Subcutaneous abdominal adipose tissue (tissue), 5 donors: ENCODE data around the gene SLC44A4.
A peak's percentile ranks its signal among the peaks of the same experiment; 100 is the strongest.
"Not testable (repeated sequence)": the region's sequence is repeated elsewhere in the genome, so short reads cannot be mapped to it uniquely, and the experiment has no call there.

Experiments used
- H3K27ac ChIP-seq: one replicate; pipeline ENCODE4 v1.7.0; 2013; ENCODE audit warnings: low read depth, mild to moderate bottlenecking, inconsistent platforms, low read length, moderate library complexity
- H3K27me3 ChIP-seq, 5 donors: one replicate each; pipeline ENCODE4 v1.7.0; 2013; ENCODE audit warnings: low read length in 5 of 5, inconsistent platforms in 1 of 5; ENCODE audit not compliant: control insufficient read depth in 5 of 5, insufficient read depth in 4 of 5
- H3K36me3 ChIP-seq, 5 donors: one replicate each; pipeline ENCODE4 v1.7.0; 2013; ENCODE audit warnings: low read length in 5 of 5; ENCODE audit not compliant: control insufficient read depth in 5 of 5, insufficient read depth in 5 of 5
- H3K4me1 ChIP-seq, 5 donors: one replicate each; pipeline ENCODE4 v1.7.0; 2013; ENCODE audit warnings: low read length in 5 of 5, mild to moderate bottlenecking in 3 of 5, moderate library complexity in 1 of 5; ENCODE audit not compliant: control insufficient read depth in 5 of 5, insufficient read depth in 5 of 5
- H3K4me3 ChIP-seq, 5 donors: one replicate each; pipeline ENCODE4 v1.7.0; 2013; ENCODE audit warnings: low read length in 5 of 5, low read depth in 1 of 5
- H3K9ac ChIP-seq, 5 donors: one replicate each; pipeline ENCODE4 v1.7.0; 2013; ENCODE audit warnings: low read length in 5 of 5, mild to moderate bottlenecking in 4 of 5, moderate library complexity in 3 of 5
- H3K9me3 ChIP-seq, 5 donors: one replicate each; pipeline ENCODE4 v1.7.0; 2013; ENCODE audit warnings: low read length in 5 of 5; ENCODE audit not compliant: control insufficient read depth in 5 of 5
- donor health status: healthy.
- donor health status: healthy.
- donor health status: healthy.
- donor health status: healthy.
- donor health status: healthy.

The SLC44A4 gene

GRCh38 chr6:31831350-31832215 is 47.2 kb downstream of the SLC44A4 start:
- H3K9me3 ChIP-seq, result no peaks in the 10 kb centered on the region
- H3K9ac ChIP-seq, result peak overlapping the region in 2 of 5 donors; percentile 59 to 67
- peak overlapping the region; percentile 65 for H3K27ac ChIP-seq
- peaks cover 0 to 6% (median 0%) of the 10 kb centered on the region in 5 donors for H3K27me3 ChIP-seq
- H3K36me3 ChIP-seq, result no peaks in the 10 kb centered on the region
- peaks cover 20 to 53% (median 36%) of the 10 kb centered on the region in 5 donors for H3K4me1 ChIP-seq
- H3K4me3 ChIP-seq, result peak overlapping the region; percentile 68 to 89 (median 83)

- peaks cover 19 to 51% (median 34%) of the 10 kb centered on the region in 5 donors for H3K4me1 ChIP-seq
- peak overlapping the region in 3 of 5 donors; percentile 59 to 69 (median 67) for H3K9ac ChIP-seq
- peak overlapping the region; percentile 68 to 89 (median 83) for H3K4me3 ChIP-seq
- no peaks in the 10 kb centered on the region for H3K36me3 ChIP-seq
- H3K27me3 ChIP-seq, result peaks cover 0 to 6% (median 0%) of the 10 kb centered on the region in 5 donors
- H3K9me3 ChIP-seq, result no peaks in the 10 kb centered on the region
- H3K27ac ChIP-seq, result peak overlapping the region; percentile 65
These were observed 47.9 kb downstream of the SLC44A4 start for GRCh38 chr6:31830886-31831335.

GRCh38 chr6:31829633-31830283 is 49.0 kb downstream of the SLC44A4 start:
- Histone ChIP-seq H3K9me3 (no peaks in the 10 kb centered on the region), H3K27me3 (peaks cover 0 to 6% (median 0%) of the 10 kb centered on the region in 5 donors), H3K36me3 (no peaks in the 10 kb centered on the region), H3K27ac (peak overlapping the region; percentile 85), H3K9ac (peak overlapping the region; percentile 10 to 79 (median 66)), H3K4me1 (peaks cover 20 to 39% (median 29%) of the 10 kb centered on the region in 5 donors), H3K4me3 (peak overlapping the region; percentile 68 to 89 (median 83))

DNA sequence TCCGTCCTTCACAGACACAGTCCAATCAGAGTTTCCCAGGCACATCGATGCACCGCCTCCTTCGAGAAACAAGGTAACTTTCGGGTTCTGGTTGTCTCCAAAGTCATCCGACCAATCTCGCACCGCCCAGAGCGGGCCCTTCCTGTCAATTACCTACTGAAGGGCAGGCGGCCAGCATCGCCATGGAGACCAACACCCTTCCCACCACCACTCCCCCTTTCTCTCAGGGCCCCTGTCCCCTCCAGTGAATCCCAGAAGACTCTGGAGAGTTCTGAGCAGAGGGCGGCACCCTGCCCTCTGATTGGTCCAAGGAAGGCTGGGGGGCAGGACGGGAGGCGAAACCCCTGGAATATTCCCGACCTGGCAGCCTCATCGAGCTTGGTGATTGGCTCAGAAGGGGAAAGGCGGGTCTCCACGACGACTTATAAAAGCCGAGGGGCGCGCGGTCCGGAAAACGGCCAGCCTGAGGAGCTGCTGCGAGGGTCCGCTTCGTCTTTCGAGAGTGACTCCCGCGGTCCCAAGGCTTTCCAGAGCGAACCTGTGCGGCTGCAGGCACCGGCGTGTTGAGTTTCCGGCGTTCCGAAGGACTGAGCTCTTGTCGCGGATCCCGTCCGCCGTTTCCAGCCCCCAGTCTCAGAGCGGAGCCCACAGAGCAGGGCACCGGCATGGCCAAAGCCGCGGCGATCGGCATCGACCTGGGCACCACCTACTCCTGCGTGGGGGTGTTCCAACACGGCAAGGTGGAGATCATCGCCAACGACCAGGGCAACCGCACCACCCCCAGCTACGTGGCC is 51.3 kb downstream of the SLC44A4 start, which contains the start of gene HSPA1B:
Gene HSPA1B, plus strand, starts transcription at position 453 of the 794 bp plus-strand sequence. Its CDS starts 213 bp downstream, at position 666.
- no peaks in the 10 kb centered on the region for H3K9me3 ChIP-seq
- H3K9ac ChIP-seq, result peak within 1 kb of the TSS; percentile 75 to 100 (median 89)
- peak within 1 kb of the TSS; percentile 100 for H3K27ac ChIP-seq
- H3K36me3 ChIP-seq, result no peaks in the 10 kb centered on the region
- H3K4me1 ChIP-seq, result peaks cover 20 to 48% (median 37%) of the 10 kb centered on the region in 5 donors
- H3K4me3 ChIP-seq, result peak within 1 kb of the TSS; percentile 72 to 87 (median 79)
- peaks cover 0 to 6% (median 0%) of the 10 kb centered on the region in 5 donors for H3K27me3 ChIP-seq

- peak overlapping the region; percentile 75 to 100 (median 83) for H3K9ac ChIP-seq
- no peaks in the 10 kb centered on the region for H3K9me3 ChIP-seq
- H3K27ac ChIP-seq, result peak overlapping the region; percentile 100
- no peaks in the 10 kb centered on the region for H3K36me3 ChIP-seq
- peaks cover 20 to 49% (median 40%) of the 10 kb centered on the region in 5 donors for H3K4me1 ChIP-seq
- peak overlapping the region; percentile 72 to 87 (median 79) for H3K4me3 ChIP-seq
- peaks cover 0 to 6% (median 0%) of the 10 kb centered on the region in 5 donors for H3K27me3 ChIP-seq
These were observed 52.0 kb downstream of the SLC44A4 start for GRCh38 chr6:31826793-31827285.

GRCh38 chr6:31825553-31825952 is 53.2 kb downstream of the SLC44A4 start:
- Histone ChIP-seq H3K9ac (peak overlapping the region in 2 of 5 donors; percentile 16 to 35), H3K36me3 (no peaks in the 10 kb centered on the region), H3K4me1 (peaks cover 16 to 45% (median 38%) of the 10 kb centered on the region in 5 donors), H3K9me3 (no peaks in the 10 kb centered on the region), H3K27ac (peak overlapping the region; percentile 100), H3K27me3 (peaks cover 0 to 6% (median 0%) of the 10 kb centered on the region in 5 donors), H3K4me3 (no peak overlapping the region)

- not testable (repeated sequence) for H3K4me3 ChIP-seq, H3K36me3 ChIP-seq, H3K27me3 ChIP-seq, H3K9me3 ChIP-seq
- Histone ChIP-seq H3K27ac (peak overlapping the region; percentile 100), H3K4me1 (peaks cover 14 to 54% (median 47%) of the 10 kb centered on the region in 5 donors), H3K9ac (peak overlapping the region in 2 of 5 donors; percentile 77 to 97)
These were observed 55.1 kb downstream of the SLC44A4 start for GRCh38 chr6:31823592-31824196.

DNA sequence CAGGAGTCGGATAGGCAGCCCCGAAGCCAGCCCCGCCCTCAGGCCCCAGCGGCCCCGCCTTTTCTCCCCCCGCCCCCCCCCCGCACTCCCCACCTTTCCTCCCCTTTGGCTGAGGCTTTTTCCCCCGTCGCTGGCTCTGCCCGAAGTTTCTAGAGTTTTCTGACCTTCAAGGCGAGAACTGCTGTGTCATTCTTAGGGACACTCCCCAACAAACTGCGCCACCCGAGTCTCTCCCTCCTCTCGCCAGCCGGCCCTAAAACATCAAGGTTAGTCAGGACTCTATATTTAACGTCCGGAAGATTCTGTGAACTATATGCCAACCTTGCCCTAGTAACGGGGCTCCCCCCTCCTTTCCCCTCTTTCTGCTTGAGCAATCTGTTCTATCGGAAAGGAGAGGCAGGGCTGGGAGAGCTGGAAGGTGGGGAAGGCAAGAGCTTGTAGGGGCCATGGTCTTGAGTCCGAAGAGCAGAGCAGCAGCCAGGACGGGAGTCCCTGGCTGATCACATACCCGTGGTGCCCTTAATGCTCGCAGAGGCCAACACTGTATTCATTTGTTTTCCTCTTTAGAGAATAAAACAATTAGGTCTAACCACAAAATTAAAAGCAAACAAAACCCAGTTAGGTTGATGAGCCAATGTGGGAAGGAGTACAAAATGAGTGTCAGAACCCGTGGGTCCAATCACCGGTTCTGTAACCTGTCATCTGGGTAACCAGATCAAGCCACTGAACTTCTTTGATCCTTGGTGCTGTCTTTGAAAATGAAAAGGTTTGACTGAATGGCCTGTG is 56.6 kb downstream of the SLC44A4 start:
- Histone ChIP-seq H3K4me1 (peaks cover 14 to 69% (median 60%) of the 10 kb centered on the region in 5 donors), H3K27ac (peak overlapping the region; percentile 100), H3K4me3 (peak overlapping the region; percentile 58 to 84 (median 79)), H3K9me3 (no peaks in the 10 kb centered on the region), H3K9ac (peak overlapping the region; percentile 77 to 97 (median 92)), H3K36me3 (no peaks in the 10 kb centered on the region), H3K27me3 (peaks cover 0 to 4% (median 0%) of the 10 kb centered on the region in 5 donors)
